AG04450 (cell line): ENCODE results near the gene MIS18BP1. TPM values are rescaled to one million over a fixed set of nuclear protein-coding genes. Genes with fewer than 3 reads are reported as not detected.

Experiments used
- CTCF ChIA-PET: fragments of 300-600, 350-600 bp; formaldehyde crosslinking; extraction: SDS; loops from one replicate; lab custom pipeline; 2022; ENCODE audit warnings: antibody characterized with exemption, inconsistent platforms; lab: Charles Lee
- POLR2A ChIA-PET: fragments of 350-600 bp; formaldehyde crosslinking; extraction: SDS; loops from one replicate; lab custom pipeline; 2021; ENCODE audit warnings: antibody characterized with exemption, inconsistent platforms; lab: Yijun Ruan, JAX
- DNase-seq: peaks from one replicate; pipeline ENCODE4 v3.0.0-alpha.2; 2011; ENCODE audit warnings: low read depth, low spot score
- H3K27ac ChIP-seq: one replicate; pipeline ENCODE4 v1.5.1; 2012; ENCODE audit warnings: low read depth, low read length, control low read depth
- H3K27me3 ChIP-seq: one replicate; pipeline ENCODE4 v1.6.0; 2012; ENCODE audit warnings: low read length; ENCODE audit not compliant: control insufficient read depth, insufficient read depth
- H3K4me3 ChIP-seq: 2 replicates; pipeline ENCODE4 v1.5.1; 2011; ENCODE audit warnings: mild to moderate bottlenecking, low read depth, low read length, control low read depth
- H3K9me3 ChIP-seq: 2 replicates; pipeline ENCODE4 v1.5.1; 2012; ENCODE audit warnings: low read length; ENCODE audit not compliant: control insufficient read depth, insufficient read depth
- polyA plus RNA-seq: library from polyadenylated mRNA; depleted of rRNA; stranded (reverse); fragments of >200 nt; gene quantifications from 2 replicates; pipeline ENCODE4 v1.2.3, GENCODE V29; 2011
- TF ChIP-seq, protein P1 (sequence below): IDR thresholded peaks from 2 replicates; pipeline ENCODE4 v1.5.1; 2011; ENCODE audit warnings: low read depth, low read length, control low read depth, inconsistent platforms

Gene MIS18BP1
- polyA plus RNA-seq, 1 experiment = 12.9 TPM

DNA sequence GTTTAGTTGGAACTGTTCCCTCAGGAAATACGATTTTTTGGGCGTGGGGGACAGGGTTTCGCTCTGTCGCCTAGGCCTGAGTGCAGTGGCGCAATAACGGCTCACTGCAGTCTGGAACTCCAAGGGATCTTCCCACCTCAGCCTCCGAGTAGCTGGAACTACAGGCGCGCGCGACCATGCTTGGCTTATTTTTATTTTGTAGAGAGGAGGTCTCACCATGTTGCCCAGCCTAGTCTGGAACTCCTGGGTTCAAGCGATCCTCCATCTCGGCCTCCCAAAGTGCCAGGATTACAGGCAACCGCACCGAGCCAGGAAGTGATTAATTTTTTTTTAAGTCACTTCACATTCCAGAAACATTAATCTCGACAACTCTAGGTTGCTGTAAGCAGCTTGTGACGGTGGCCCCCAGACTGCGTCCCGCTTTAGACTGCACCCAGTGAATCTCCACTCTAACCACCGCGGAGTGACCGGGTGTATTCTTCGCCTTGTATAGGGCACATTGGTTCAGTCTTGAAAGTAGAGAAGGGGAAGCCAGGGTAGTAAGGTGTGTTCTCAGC, 830 bp upstream of the MIS18BP1 start:
- Histone ChIP-seq H3K27ac (peak overlapping the region; percentile 94), H3K27me3 (no peaks in the 10 kb centered on the region), H3K4me3 (peak overlapping the region; percentile 87), H3K9me3 (peaks cover 4% of the 10 kb centered on the region)
- POLR2A ChIA-PET = interaction anchor here (1.3 to 2.4 kb wide), 2 partner anchors 120 to 292 kb away, joined by 5 to 6 read pairs; partner anchors contain the start of genes FKBP3, KLHL28 and TOGARAM1
- TF ChIP-seq, protein P1, sequence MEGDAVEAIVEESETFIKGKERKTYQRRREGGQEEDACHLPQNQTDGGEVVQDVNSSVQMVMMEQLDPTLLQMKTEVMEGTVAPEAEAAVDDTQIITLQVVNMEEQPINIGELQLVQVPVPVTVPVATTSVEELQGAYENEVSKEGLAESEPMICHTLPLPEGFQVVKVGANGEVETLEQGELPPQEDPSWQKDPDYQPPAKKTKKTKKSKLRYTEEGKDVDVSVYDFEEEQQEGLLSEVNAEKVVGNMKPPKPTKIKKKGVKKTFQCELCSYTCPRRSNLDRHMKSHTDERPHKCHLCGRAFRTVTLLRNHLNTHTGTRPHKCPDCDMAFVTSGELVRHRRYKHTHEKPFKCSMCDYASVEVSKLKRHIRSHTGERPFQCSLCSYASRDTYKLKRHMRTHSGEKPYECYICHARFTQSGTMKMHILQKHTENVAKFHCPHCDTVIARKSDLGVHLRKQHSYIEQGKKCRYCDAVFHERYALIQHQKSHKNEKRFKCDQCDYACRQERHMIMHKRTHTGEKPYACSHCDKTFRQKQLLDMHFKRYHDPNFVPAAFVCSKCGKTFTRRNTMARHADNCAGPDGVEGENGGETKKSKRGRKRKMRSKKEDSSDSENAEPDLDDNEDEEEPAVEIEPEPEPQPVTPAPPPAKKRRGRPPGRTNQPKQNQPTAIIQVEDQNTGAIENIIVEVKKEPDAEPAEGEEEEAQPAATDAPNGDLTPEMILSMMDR = no peak
- no peak for DNase-seq
- CTCF ChIA-PET = interaction anchor here (0.7 to 3.2 kb wide), 14 partner anchors 8 to 348 kb away, joined by 3 to 21 read pairs (median 4); partner anchors contain the start of gene FKBP3

DNA sequence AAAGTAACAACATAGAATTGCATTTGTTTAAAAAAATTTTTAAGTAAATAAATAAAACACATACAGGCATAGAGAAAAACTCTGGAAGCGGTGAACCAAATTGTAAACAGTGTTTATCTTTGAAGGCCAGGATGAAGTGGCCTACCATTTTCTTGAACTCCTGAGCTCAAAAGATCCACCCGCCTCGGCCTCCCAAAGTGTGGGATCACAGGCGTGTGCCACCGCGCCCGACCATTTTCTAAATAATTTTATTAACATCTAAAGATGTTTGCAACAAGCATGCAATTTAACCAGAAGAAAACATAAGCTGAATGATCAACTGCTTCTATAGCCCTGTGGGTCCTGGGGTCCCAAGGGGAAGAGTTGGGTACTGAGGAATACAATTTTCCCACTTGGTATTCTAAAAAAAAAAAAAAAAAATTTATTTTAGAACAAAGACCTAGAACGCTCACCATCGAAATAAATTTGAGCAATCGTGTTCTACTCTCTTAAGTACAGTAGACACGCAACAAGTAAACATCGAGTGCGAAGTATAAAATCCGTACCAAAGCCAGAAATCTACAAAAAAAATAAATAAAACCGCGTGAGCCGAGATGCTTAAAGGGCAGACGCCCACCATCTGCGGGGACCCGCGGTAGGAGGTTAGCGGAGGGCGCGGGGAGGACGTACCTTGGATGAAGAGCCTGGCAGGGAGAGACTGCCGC, 484 bp downstream of the MIS18BP1 start:
- Histone ChIP-seq H3K27me3 (no peaks in the 10 kb centered on the region), H3K4me3 (peak overlapping the region; percentile 87), H3K9me3 (no peaks in the 10 kb centered on the region; the same call in 1 of the 2 replicates), H3K27ac (peak overlapping the region; percentile 94)
- TF ChIP-seq, protein P1 = no peak
- ChIA-PET CTCF (interaction anchor here (0.5 to 3.2 kb wide), 9 partner anchors 9 to 346 kb away, joined by 3 to 21 read pairs (median 4); no protein-coding TSS in a partner anchor), POLR2A (interaction anchor here (0.7 to 2.4 kb wide), 3 partner anchors 118 to 305 kb away, joined by 4 to 6 read pairs (median 5); partner anchors contain the start of genes FKBP3, KLHL28 and TOGARAM1)
- no peak for DNase-seq

DNA sequence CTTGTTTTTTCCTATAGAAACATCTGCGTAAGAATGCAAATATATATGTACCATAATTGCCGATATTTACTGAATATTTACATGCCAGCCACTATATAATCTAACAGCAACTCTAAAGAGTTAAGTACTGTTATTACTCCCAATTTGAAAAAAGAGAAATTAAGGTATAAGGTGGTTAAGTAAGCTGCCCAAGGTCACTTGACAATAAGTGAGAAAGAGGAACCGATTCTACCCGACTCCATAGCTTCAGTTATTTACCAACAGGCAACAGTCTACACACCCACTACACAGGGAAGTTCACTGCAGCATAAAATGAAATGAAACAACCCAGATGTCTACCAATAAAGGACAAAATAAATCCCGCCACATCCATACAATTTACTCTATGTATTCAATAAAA, 1.1 kb downstream of the MIS18BP1 start:
- Histone ChIP-seq H3K27me3 (no peaks in the 10 kb centered on the region), H3K9me3 (no peaks in the 10 kb centered on the region; the same call in 1 of the 2 replicates), H3K27ac (no peak overlapping the region), H3K4me3 (peak overlapping the region; percentile 87)
- TF ChIP-seq, protein P1 = no peak
- no peak for DNase-seq
- POLR2A ChIA-PET = interaction anchor here (0.7 kb wide), 1 partner anchor 305 kb away, joined by 4 read pairs; no protein-coding TSS in a partner anchor
- CTCF ChIA-PET = interaction anchor here (0.5 to 0.7 kb wide), 3 partner anchors 12 to 180 kb away, joined by 3 to 4 read pairs (median 3); no protein-coding TSS in a partner anchor

DNA sequence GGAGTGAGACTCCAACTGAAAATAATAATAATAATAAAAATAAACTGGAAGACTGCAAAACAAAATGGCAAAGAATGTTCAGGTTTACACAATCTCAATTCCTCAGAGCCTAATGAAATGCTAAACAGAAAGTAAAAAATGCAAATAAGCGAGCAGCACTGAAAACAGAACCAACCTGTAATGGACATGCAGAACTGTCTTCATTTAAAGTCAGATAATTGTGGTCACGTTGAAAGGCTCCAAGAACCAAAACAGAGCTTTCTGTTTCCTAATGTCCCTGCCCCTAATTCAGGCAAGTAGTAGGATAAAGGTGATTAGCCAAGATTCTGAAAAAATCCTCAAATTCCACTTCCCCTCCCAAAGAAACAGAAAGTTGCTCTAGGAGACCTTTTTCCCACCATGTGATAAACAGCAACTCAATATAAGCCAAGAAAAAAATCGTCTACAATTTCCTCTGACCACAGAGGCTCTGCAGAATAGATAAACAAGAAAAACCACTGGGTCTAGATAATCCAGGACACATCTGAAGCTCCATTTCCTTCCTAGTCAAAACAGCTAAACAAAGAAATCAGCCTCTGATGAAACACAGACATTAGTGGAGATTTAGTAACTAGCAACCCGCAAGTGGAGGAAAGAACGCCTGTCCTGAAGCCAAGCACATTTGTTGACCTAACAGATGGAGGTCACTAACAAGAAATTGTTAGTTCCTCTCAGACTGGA, 3.0 kb downstream of the MIS18BP1 start:
- H3K4me3 ChIP-seq = peak overlapping the region; percentile 44
- POLR2A ChIA-PET = interaction anchor here (0.9 kb wide), 1 partner anchor 288 kb away, joined by 4 read pairs; the partner anchor contains the start of genes KLHL28 and TOGARAM1
- CTCF ChIA-PET = interaction anchor here (1.4 to 1.8 kb wide), 2 partner anchors 18 to 337 kb away, joined by 3 to 6 read pairs; no protein-coding TSS in a partner anchor
- no peaks in the 10 kb centered on the region; the same call in 1 of the 2 replicates for H3K9me3 ChIP-seq
- H3K27ac ChIP-seq = peak overlapping the region; percentile 77
- peak; percentile 78 for DNase-seq
- H3K27me3 ChIP-seq = no peaks in the 10 kb centered on the region
- TF ChIP-seq, protein P1 = no peak
